Activated T-cell treated with anti-CD3 and anti-CD28 coated beads, Interleukin-2, amount 50 U/mL, for 1 hour (primary cell): ENCODE data around the gene TLR4.

ENCODE experiments used
- DNase-seq: peaks from one replicate; pipeline ENCODE4 v3.0.0-alpha.2; 2020

TLR4 gene

GRCh38 chr9:117746263-117746662, 42.1 kb downstream of the TLR4 start:
- DNase-seq: no peak

- no peak for DNase-seq
These were observed 43.3 kb downstream of the TLR4 start for GRCh38 chr9:117747386-117747970.

GRCh38 chr9:117750401-117750800, 46.2 kb downstream of the TLR4 start:
- no peak for DNase-seq

GRCh38 chr9:117752894-117753293, 48.7 kb downstream of the TLR4 start:
- no peak for DNase-seq

DNA sequence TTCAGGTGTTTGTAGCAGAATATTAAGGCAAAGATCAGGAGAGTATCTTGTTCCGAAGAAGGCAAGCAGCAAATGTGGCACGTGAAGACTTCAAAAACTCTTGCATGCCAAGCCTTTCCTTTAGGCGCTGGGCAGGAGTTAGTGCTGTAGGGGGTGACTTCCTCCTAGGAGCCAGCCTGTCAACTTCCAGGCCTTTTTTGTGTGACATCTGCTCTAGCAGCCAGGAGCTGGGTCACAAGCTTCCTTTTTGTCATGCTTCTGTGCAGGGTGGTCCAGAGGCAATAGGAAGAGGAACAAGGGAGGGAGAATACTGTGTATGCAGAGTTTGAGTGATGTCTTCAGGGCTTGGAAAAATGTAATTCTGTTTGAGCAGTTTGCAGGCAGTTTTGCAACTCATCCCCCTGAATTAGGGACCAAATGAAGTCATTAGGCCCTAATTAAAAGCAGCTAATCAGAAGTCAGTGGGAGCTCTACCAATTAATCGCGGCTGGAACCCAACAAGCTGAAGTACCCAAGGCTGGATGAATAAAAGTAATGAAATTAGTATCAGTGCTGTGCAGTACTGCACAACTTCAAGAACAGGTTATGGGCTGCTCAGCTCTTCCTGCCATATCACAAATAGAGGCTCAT, 53.5 kb downstream of the TLR4 start:
- no peak for DNase-seq

DNA sequence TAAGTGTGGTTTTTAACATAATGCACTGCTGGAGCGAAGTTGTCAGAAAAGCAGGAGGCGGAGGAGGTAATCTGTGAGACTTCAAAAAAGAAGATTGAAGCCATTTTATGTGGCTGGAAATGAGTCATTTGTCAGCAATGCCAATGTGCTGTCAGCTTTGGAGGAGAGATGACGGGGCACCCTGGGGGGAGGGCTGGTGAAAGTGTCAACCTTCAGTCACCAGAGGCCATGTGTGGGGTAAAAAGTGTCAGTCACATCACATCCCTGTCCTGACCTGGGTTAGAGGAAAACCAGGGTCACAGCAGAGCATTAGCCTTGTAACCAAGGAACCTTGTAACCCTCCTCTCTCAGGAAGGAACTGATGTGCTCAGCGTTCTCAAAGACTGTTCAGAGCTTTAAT, 59.1 kb downstream of the TLR4 start:
- DNase-seq: no peak

DNA sequence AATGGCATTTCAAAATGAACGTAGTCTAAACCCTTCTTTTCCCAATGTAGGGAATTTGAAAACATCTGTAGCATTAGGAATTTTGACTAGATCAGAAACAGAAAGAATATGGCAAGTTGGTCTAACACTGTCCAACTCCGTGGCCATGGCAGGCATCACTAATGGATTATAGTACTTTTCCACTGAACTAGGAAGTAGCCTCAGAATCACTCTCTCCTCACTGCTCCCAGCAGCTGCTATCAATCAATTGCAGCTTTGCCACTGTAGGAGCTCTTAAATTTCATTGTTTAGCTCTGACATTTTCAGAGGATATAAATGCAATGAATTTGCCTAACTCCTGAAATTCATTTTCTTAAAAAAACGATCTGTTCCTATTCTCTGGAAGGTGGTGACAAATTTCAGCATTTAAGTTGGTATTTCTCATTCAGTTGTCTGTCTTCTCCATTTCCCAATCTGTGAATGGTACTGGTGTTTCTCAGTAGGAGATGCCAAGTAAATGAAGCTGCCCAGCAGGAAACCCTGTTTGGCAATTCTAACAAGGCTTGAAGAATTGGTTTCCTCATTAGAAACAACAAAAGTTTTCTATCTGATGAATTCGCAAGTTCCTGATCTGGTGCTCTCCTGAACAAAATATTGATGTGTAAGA, 64.7 kb downstream of the TLR4 start:
- DNase-seq: no peak

DNA sequence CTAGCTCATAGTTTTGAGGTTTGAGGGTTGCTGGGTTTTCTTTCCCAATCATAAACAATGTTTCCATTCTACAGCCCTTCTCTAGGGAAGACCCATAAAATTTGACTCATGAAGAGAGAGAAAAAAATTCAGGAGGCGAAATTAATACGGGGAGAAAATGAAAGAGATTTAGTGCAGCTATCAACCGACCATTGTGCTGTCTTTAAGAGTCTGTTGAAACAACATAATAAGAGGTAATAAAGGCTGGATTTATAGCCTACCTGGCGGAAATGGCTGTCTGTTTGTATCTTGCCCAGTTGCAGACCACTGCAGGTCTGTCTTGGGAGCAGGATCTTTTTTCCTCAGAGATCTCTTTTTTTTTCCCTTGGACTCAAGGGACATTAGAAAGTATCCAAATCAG, 66.9 kb downstream of the TLR4 start:
- DNase-seq: no peak

DNA sequence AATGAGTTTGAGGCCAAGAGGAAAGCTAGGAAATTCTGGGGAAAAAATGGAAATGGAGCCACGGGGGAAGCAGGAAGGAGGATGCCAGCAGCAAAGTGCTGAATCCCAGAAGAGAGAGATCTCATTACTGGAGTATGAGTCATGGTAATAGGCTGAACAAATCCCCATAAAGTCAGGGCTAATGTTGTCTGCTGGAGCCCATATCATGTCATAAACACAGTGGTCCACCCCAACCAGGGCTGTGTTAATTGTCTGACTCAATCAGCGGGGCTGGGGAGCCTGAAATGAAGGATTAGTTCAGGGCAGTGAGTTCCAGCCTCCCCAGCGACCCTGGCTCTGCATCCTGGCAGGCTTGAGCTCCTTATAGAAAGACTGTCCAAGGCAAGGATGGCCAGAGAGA, 68.8 kb downstream of the TLR4 start:
- DNase-seq: no peak
